HEK293T (cell line): ENCODE results near the gene MAP2K5.

Source experiments
- ARNT ChIP-seq: fragments of 450-650 bp; IDR thresholded peaks from 2 replicates; pipeline ENCODE4 v1.6.1; 2017; ENCODE audit warnings: mild to moderate bottlenecking
- BHLHE40 ChIP-seq: fragments of 450-650 bp; IDR thresholded peaks from 2 replicates; pipeline ENCODE4 v1.6.1; 2016; ENCODE audit warnings: mild to moderate bottlenecking, moderate library complexity, borderline replicate concordance
- CTBP1 ChIP-seq: fragments of 450-650 bp; IDR thresholded peaks from 2 replicates; pipeline ENCODE4 v1.6.1; 2016; ENCODE audit warnings: borderline replicate concordance
- ELF4 ChIP-seq: fragments of 450-650 bp; IDR thresholded peaks from 2 replicates; pipeline ENCODE4 v1.6.1; 2017; ENCODE audit warnings: antibody characterized with exemption
- FOXA1 ChIP-seq: fragments of 450-650 bp; IDR thresholded peaks from 2 replicates; pipeline ENCODE4 v1.6.1; 2016; ENCODE audit warnings: mild to moderate bottlenecking
- FOXK2 ChIP-seq: fragments of 450-650 bp; IDR thresholded peaks from 2 replicates; pipeline ENCODE4 v1.6.1; 2016; ENCODE audit warnings: mild to moderate bottlenecking
- FOXM1 ChIP-seq: fragments of 450-650 bp; IDR thresholded peaks from 2 replicates; pipeline ENCODE4 v1.6.1; 2017; ENCODE audit warnings: mild to moderate bottlenecking, borderline replicate concordance
- L3MBTL2 ChIP-seq: fragments of 450-650 bp; conservative IDR thresholded peaks from 2 replicates; pipeline ENCODE4 v1.6.1; 2016; ENCODE audit warnings: mild to moderate bottlenecking
- SUZ12 ChIP-seq: fragments of 450-650 bp; IDR thresholded peaks from 2 replicates; pipeline ENCODE4 v1.6.1; 2016; ENCODE audit warnings: mild to moderate bottlenecking
- TARDBP ChIP-seq: fragments of 450-650 bp; IDR thresholded peaks from 2 replicates; pipeline ENCODE4 v1.6.1; 2016
- TF ChIP-seq, protein P1 (sequence below): fragments of 450-650 bp; IDR thresholded peaks from 2 replicates; pipeline ENCODE4 v1.6.1; 2016

DNA sequence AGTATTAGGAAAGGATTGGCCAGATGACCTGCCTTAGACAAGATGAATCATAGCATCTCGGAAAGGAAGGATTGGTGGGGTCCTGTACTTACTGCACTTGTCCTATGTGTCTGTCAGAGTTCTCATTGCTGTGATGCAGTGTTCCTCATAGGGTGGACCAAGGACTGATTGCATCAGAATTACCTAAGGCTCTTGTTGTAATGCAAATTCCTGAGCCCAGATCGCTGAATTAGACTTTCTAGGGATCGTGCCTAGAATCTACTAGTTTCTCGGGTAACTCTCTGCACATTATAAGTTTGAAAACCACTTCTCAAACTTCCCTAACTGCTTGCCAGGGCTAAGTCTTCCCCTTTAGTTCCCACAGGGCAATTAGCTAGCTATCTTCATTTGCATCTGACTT is 207.9 kb downstream of the MAP2K5 start:
- TF ChIP-seq FOXM1 (no peak), L3MBTL2 (no peak), ELF4 (no peak), TARDBP (no peak), SUZ12 (no peak), BHLHE40 (no peak), ARNT (no peak), FOXA1 (no peak), CTBP1 (no peak), FOXK2 (no peak)
- TF ChIP-seq, protein P1, sequence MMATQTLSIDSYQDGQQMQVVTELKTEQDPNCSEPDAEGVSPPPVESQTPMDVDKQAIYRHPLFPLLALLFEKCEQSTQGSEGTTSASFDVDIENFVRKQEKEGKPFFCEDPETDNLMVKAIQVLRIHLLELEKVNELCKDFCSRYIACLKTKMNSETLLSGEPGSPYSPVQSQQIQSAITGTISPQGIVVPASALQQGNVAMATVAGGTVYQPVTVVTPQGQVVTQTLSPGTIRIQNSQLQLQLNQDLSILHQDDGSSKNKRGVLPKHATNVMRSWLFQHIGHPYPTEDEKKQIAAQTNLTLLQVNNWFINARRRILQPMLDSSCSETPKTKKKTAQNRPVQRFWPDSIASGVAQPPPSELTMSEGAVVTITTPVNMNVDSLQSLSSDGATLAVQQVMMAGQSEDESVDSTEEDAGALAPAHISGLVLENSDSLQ, result no peak
